Hindlimb muscle (tissue), 1 donor: ENCODE data around the gene IL16. TPM values are rescaled to one million over a fixed set of nuclear protein-coding genes. Genes with fewer than 3 reads are reported as not detected.

Source experiments
- DNase-seq: peaks from one replicate; pipeline ENCODE4 v3.0.0-alpha.2; 2013
- polyA plus RNA-seq: library from polyadenylated mRNA; unstranded; fragments of 120-200 nt; gene quantifications from one replicate; pipeline ENCODE4 v1.2.1, GENCODE V29; 2013; ENCODE audit not compliant: insufficient read length

IL16 gene
- polyA plus RNA-seq, 1 donor = 9.1 TPM

- no peak for DNase-seq
These were observed 80.3 kb downstream of the IL16 start for GRCh38 chr15:81276967-81277366.

GRCh38 chr15:81277851-81278250 is 81.2 kb downstream of the IL16 start:
- no peak for DNase-seq

GRCh38 chr15:81278306-81279029 is 81.8 kb downstream of the IL16 start:
- no peak for DNase-seq

- DNase-seq = no peak
These were observed 83.2 kb downstream of the IL16 start for GRCh38 chr15:81279621-81280485.

- no peak for DNase-seq
These were observed 84.2 kb downstream of the IL16 start for GRCh38 chr15:81280696-81281455.

- DNase-seq = no peak
These were observed 84.7 kb downstream of the IL16 start for GRCh38 chr15:81281456-81281735.

GRCh38 chr15:81281766-81282605 is 85.3 kb downstream of the IL16 start:
- no peak for DNase-seq

GRCh38 chr15:81282606-81282895 is 85.9 kb downstream of the IL16 start:
- no peak for DNase-seq

GRCh38 chr15:81282911-81283310 is 86.2 kb downstream of the IL16 start:
- no peak for DNase-seq

- no peak for DNase-seq
These were observed 87.8 kb downstream of the IL16 start for GRCh38 chr15:81284256-81285031.

- no peak for DNase-seq
These were observed 88.8 kb downstream of the IL16 start for GRCh38 chr15:81285461-81285860.

GRCh38 chr15:81286621-81287121 is 90.0 kb downstream of the IL16 start:
- no peak for DNase-seq

- DNase-seq = no peak
These were observed 91.4 kb downstream of the IL16 start for GRCh38 chr15:81288040-81288439.

- no peak for DNase-seq
These were observed 91.9 kb downstream of the IL16 start for GRCh38 chr15:81288616-81289015.

- DNase-seq = no peak
These were observed 93.2 kb downstream of the IL16 start for GRCh38 chr15:81289910-81290309.

GRCh38 chr15:81291916-81292522 is 95.3 kb downstream of the IL16 start:
- no peak for DNase-seq

- DNase-seq = no peak
These were observed 95.9 kb downstream of the IL16 start for GRCh38 chr15:81292523-81293001.

GRCh38 chr15:81293728-81294515 is 97.2 kb downstream of the IL16 start:
- DNase-seq = no peak

GRCh38 chr15:81294516-81294880 is 97.8 kb downstream of the IL16 start:
- no peak for DNase-seq

GRCh38 chr15:81295486-81296121 is 98.9 kb downstream of the IL16 start:
- DNase-seq = no peak
